ENCODE data around the gene CACNA1C.
A peak's percentile ranks its signal among the peaks of the same experiment; 100 is the strongest.

The CACNA1C gene

DNA sequence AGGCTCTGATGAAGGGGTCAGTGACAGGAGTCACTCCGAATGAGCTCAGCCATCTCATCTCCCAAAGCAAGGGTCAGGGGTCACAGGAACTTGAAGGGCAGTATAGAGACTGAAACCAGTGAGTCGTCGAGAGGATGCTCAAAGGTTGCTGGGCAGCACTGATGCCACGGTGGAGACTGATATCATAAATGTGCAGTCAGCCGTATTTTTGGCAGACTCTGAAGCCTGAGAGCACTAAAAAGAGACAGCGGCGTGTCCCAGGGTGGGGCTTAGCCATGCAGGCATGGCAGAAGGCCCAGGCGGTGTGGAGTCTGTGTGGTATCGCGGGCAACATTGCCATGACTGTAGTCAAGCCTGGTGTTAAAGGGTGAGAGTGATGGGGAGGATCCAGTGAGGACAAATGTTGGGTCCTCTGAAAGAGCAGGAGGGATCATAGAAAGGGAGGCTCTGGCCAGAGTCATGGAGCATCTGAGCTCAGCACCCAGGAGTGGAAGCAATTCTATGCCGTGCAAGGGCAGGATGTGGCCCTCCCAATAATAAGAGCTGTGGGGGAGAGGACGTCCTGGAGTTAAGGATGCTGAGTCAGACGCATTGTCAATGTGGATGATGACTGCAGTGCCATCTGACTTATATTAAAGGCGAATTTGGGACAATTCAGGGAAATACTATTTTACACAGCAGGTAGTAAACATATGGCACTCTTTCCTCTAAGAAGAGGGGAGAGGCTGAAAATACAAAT is 500.8 kb downstream of the CACNA1C start:
- no peak for DNase-seq (ENCODE audit: low read depth)
- H3K4me3 ChIP-seq (ENCODE audit: low read depth, low read length) = no peak overlapping the region

DNA sequence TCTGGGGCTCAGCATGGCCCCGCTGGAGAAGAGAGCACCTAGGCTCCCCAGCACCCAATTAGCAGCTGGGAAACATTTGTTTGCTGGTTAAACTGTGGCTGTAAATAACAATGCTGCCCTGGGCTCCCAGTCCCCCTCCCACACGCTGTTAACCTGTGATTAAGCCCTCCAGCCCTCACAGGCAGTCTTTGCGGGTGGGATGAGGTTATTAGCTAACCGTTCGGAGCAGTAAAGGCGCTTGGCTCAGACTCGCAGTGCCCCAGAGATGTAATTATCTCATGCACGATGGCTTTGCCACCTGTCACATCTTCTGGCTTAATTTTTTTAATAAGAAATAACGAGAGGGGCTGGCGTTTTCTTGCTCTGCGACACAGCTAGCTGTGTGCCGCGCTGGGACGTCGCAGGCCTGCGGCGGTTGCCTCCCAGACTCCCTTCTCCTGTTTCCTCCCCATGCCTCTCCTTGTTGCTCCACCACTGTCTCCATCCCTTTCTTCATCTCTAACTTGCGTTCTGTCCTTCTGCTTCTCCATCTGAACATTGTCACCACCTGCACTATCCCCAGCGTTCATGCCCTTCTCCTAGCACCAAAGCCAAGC is 502.8 kb downstream of the CACNA1C start:
- no peak for DNase-seq (ENCODE audit: low read depth)
- H3K4me3 ChIP-seq (ENCODE audit: low read depth, low read length) = no peak overlapping the region

DNA sequence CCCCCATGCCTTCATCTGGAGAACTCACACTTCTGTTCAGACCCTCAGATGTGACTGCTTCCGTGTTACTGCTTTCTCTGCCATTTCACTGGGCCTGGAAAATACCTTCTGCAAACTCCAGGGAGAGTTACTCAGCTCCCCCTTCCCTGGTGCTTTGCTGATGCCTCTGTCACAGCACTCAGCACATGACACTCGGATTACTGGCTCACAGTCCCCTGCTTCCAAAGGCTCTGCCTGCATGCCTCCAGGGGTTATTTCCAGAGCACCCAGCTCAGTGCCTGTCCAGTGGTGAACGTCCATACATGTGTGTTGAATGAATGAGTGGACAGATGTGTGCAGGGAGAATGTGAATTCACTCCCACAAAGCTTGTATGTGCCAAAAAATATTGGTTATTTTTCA is 504.8 kb downstream of the CACNA1C start:
- no peak for DNase-seq (ENCODE audit: low read depth)
- H3K4me3 ChIP-seq (ENCODE audit: low read depth, low read length) = no peak overlapping the region

DNA sequence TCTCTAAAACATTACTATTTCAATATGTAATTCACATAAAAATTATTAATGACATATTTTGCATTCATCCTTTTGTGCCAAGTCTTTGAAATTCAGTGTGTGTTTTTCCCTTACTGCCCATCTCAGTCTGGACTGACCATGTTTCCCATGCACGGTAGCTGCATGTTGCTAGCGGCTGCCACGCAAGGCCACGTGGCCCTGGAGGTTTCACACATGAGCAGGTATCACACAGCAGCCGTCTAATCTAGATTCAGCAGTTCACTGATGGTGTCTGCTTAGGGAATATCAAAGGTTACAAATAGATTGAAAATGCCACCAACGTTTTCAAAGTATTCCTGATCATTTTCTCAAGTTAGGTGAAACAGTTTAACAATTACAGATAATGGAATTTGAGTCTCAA is 507.1 kb downstream of the CACNA1C start:
- DNase-seq (ENCODE audit: low read depth) = no peak
- H3K4me3 ChIP-seq (ENCODE audit: low read depth, low read length) = no peak overlapping the region

DNA sequence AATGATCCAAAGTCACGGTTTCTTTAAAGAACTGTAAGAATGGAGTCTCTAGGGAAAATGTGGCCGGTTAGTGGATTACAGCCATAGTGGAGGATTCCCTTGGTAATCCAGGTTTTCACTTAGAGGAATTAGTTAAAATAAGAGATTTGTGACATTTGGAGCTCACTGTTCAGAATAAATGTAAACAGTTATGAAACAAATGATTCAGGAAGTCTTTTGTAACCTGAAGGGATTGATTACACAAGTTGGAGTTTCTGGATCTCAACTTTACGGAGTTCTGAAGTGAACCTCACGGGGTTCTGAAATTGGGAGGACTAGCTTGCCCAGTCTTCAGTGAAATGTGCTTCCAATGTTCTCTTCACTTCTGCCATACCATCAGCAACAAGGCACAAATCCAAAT is 507.6 kb downstream of the CACNA1C start:
- no peak overlapping the region for H3K4me3 ChIP-seq (ENCODE audit: low read depth, low read length)
- DNase-seq (ENCODE audit: low read depth) = no peak

DNA sequence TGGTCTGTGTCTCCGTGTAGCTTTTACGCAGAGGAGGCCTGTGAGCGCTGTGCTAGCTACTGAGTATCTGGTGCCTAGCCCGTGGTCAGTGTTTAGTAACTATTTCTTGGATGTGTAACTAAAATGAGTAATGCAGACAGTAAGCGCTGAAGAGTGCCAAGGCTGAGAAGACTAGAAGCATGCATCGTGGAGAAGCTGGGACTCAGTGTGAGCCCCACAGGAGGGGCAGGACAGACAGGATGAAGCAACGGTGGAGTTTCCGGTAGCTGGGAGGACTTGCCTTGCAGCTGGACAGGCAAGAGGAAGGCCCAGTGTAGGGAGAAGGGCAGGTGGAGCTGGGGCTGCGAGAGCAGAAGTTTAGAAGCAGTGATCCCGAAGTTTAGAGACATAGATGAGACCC is 508.6 kb downstream of the CACNA1C start:
- no peak for DNase-seq (ENCODE audit: low read depth)
- H3K4me3 ChIP-seq (ENCODE audit: low read depth, low read length) = no peak overlapping the region

DNA sequence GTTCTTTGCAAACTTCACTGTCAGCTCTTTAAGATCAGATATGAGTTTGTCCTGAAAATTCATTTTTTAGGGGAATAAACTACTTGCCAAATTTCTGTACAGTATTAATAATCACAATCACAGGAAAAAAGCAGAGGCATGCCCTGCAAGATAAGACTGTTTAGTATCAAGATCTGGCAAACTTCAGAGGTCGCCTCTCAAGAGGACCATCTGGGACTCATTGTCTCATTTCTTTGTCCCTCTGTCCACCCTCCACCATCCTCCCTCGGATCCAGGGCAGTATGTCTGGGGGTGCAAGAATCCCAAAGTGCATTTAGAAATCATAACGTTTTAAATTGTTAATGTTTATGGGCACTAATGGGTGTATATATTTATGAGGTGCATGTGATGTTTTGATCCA is 509.6 kb downstream of the CACNA1C start:
- no peak overlapping the region for H3K4me3 ChIP-seq (ENCODE audit: low read depth, low read length)
- no peak for DNase-seq (ENCODE audit: low read depth)

DNA sequence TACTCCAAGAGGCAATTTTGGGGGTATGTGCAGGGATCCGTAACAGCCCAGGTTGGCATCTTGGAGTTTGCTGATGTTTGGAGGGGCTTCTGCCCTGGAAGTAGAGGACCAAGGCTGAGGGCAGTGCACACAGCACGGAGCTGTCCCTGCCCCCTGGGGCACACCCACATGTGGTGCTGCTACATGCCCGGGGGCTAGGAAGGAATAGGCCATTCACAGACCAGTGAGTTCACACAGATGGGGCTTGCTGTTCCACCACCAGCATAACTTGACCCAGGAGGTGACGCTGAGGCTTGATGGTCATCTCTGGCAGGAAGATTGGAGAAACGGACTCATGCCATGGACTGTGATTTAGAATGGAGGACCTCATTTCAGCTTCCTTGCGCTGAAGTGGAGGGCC is 510.9 kb downstream of the CACNA1C start:
- no peak overlapping the region for H3K4me3 ChIP-seq (ENCODE audit: low read depth, low read length)
- DNase-seq (ENCODE audit: low read depth) = no peak

DNA sequence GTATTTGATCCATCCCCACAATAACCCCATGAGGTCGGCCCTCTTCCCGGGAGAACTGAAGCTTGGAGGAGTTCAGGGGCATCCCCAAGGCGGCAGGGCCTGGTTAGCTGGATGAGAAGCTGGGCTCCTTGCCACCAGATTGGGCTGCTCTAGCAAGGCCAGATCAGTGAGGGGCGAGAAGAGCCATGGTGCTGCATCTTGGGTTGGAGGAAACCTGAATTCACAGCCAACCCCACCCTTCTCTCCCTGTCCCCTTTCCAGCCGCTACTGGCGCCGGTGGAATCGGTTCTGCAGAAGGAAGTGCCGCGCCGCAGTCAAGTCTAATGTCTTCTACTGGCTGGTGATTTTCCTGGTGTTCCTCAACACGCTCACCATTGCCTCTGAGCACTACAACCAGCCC is 513.4 kb downstream of the CACNA1C start:
- H3K4me3 ChIP-seq (ENCODE audit: low read depth, low read length) = no peak overlapping the region
- no peak for DNase-seq (ENCODE audit: low read depth)

DNA sequence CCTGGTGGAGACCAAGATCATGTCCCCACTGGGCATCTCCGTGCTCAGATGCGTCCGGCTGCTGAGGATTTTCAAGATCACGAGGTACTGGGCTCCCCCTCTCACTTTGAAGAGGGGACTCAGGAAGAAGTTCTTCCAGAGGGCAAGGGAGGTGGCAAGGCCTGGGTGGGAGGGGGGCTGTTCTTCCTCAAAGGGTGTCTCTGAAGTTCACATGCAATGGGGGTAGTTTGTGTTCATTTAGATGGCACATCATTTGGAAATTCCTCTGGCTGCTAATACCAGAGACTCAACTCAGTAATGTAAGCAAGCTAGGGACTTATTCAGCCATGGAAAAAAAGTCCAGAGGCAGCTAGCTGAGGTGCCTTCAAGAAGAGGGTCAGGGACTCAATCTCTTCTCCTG is 514.9 kb downstream of the CACNA1C start:
- no peak for DNase-seq (ENCODE audit: low read depth)
- no peak overlapping the region for H3K4me3 ChIP-seq (ENCODE audit: low read depth, low read length)

DNA sequence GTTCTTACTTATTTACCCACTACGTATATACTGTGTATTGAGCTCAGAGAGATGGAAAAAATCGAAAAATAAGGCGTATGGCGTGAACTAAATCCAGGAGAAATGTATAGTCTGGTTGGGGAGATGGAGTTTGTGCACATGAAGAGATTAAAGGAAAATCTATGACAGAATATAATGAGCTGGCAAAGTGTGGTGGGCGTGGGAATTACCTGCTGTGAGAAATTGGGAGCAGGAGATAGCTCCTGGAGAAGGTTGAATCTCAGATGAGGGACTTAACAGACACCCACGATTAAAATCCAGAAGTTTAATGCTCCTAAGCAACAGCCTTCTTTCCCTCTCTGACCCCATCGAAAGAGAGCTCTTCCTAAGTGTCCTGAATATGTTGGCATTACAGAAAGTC is 517.8 kb downstream of the CACNA1C start:
- no peak for DNase-seq (ENCODE audit: low read depth)
- H3K4me3 ChIP-seq (ENCODE audit: low read depth, low read length) = no peak overlapping the region

DNA sequence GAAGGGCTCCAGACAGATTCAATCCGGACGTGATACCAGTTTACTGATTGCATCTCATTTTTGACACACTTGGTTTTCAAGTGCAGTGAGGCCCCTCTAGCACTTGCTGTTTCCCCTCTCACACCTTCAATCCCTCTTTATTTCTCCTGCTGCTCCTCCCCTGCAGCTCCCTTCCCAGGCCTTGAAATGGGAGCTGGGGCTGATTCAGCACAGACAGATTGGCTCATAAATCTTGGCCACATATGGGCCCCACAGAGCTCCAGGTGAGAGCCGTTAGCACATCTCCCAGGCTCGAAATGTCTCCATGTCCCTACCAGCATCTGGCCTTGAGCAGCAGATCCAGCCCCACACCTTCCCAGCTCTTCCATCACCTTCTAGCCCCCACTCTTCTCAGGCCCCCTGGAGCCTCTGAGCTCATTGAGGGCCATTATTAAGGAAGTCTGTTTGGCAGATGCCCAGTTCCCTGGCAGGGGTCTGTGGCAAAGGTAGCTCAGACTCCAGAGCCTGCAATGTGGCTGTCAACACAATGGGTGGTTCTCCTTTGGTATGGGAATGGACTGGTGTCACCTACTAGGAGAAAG is 521.7 kb downstream of the CACNA1C start:
- no peak for DNase-seq (ENCODE audit: low read depth)
- no peak overlapping the region for H3K4me3 ChIP-seq (ENCODE audit: low read depth, low read length)

DNA sequence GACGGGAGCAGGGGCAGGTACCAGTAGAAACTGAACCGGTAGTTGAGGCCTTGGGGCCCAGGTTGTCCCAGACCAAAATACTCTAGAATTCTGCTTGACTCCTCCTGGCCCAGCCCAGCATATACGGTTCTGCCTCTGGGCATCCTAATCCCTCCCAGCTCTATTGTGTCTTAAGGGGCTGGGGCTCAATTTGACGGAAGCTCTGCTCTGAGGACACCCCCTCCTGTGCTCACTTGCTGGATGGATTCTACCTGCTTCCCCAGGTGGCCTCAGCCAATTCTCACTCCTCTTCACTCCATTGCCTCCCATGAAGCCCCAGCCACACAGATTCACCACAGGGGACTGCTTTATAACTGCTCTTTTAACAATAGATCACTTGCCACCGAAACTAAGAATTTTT is 522.5 kb downstream of the CACNA1C start:
- no peak for DNase-seq (ENCODE audit: low read depth)
- no peak overlapping the region for H3K4me3 ChIP-seq (ENCODE audit: low read depth, low read length)

DNA sequence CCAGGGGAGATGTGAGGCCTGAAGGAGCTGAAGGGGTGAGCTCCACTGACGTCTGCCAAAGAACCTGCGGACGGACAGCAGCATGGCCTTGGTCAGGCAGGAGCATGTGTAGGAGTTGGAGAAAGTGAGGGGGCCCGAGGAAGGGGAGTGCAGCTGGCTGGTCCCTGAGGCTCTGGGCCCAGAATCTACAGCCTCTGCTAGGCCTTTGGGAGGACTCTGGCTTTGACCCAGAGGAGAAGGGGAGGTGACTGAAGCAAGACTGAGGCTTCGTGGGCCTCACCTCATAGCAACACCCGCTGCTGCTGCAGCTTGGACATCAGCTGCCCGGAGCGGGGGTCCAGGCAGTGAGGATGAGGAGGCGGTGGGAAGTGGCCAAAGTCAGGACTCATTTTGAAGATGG is 525.4 kb downstream of the CACNA1C start:
- no peak overlapping the region for H3K4me3 ChIP-seq (ENCODE audit: low read depth, low read length)
- no peak for DNase-seq (ENCODE audit: low read depth)

DNA sequence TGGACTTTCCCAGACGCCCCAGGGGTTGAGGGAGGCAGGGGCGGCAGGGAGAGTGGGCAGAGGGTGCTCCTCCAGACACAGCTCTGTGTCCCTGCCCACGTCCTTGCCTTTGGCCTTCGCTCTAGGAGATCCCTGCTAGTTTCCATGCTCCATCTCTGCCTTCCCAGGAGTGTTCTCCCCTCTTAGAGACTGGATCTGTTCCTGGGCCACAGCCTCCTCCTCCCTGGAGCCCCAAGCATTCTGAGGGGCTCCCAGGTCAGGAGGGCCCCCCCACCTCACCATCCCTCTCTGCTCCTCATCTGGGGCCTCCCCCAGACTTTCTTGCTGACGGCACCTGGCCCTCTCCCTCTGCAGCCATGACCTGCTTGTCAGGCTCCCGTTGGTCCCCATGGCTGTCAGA is 526.0 kb downstream of the CACNA1C start:
- H3K4me3 ChIP-seq (ENCODE audit: low read depth, low read length) = no peak overlapping the region
- no peak for DNase-seq (ENCODE audit: low read depth)

DNA sequence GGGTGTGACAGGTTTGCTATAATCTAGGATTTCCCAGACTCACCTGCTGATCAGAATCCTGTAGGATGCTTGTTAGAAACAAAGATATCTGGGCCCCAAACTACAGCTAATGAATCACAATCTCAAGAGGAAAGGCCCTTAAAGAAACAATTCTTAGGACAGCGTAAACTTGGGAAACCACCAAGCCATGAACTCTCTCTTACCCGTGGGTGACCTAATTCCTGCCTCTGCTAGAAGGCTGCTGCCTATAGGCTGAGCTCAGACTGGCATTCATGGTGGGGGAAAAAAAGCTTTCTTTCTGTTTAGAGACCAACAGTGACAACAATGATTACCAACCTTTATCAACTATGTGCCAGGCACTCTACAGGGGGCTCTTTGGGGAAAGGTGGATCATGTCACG is 528.0 kb downstream of the CACNA1C start:
- H3K4me3 ChIP-seq (ENCODE audit: low read depth, low read length) = no peak overlapping the region
- peak; percentile 14 for DNase-seq (ENCODE audit: low read depth)

DNA sequence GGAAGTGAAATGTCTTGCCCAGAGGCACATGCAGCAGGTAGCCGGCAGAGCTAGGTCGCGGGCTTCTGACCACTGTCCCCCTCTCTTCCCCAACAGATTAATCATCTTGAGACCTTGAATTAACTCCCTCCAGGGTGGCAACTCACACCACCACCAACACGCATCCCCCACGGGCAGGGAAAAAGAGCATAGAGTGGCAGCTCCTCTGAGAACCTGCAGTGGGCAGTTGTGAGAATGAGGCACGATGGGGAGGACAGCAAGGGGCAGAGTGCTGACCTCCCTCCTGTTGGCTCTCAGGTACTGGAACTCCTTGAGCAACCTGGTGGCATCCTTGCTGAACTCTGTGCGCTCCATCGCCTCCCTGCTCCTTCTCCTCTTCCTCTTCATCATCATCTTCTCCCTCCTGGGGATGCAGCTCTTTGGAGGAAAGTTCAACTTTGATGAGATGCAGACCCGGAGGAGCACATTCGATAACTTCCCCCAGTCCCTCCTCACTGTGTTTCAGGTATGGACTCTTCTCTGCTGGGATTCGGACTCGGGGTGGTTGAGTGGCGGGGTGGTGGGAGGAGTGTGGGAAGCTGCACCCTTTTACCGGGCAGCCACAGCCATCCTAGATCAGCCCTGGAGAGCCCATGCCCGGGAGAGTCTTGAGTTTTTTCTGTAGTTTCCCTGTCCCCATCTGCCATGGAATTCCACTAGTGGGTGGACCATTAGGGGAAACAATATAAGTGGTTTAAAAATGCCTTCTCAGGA is 528.7 kb downstream of the CACNA1C start:
- DNase-seq (ENCODE audit: low read depth) = no peak
- H3K4me3 ChIP-seq (ENCODE audit: low read depth, low read length) = no peak overlapping the region

DNA sequence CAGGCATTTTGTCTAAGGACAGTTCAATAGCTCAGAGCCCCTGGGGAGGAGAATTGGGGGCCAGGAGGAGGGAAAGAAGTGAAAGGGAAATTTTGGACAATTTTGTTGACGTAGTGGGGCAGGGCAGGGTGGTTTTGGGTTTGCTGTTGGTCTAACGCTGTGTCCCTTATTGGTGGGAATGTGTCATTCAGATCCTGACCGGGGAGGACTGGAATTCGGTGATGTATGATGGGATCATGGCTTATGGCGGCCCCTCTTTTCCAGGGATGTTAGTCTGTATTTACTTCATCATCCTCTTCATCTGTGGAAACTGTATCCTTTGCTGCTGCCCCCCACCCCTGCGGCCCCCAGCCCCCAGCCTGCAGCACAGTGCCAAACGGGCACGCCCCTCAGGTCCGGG is 529.8 kb downstream of the CACNA1C start:
- H3K4me3 ChIP-seq (ENCODE audit: low read depth, low read length) = no peak overlapping the region
- no peak for DNase-seq (ENCODE audit: low read depth)

DNA sequence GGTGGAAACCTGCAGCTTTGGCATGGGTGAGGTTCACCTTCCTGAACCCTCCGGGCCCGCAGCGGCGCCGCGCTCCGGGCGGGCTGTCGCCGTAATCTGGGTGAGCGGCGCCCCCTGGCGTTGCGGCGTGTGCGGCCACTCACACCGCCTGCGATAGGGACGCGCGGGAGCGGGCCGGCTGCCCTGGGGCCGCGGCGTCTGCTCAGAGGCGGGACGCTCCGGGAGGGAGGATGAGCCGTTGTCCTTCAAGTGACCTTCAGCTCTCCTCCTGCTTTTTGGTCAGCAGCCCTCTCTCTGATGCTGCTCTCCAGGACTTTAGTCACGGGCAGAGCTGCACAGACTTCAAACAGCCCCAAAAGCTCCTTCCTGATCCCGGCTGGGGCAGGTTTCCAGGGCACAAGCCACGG is 530.3 kb downstream of the CACNA1C start:
- no peak for DNase-seq (ENCODE audit: low read depth)
- no peak overlapping the region for H3K4me3 ChIP-seq (ENCODE audit: low read depth, low read length)

DNA sequence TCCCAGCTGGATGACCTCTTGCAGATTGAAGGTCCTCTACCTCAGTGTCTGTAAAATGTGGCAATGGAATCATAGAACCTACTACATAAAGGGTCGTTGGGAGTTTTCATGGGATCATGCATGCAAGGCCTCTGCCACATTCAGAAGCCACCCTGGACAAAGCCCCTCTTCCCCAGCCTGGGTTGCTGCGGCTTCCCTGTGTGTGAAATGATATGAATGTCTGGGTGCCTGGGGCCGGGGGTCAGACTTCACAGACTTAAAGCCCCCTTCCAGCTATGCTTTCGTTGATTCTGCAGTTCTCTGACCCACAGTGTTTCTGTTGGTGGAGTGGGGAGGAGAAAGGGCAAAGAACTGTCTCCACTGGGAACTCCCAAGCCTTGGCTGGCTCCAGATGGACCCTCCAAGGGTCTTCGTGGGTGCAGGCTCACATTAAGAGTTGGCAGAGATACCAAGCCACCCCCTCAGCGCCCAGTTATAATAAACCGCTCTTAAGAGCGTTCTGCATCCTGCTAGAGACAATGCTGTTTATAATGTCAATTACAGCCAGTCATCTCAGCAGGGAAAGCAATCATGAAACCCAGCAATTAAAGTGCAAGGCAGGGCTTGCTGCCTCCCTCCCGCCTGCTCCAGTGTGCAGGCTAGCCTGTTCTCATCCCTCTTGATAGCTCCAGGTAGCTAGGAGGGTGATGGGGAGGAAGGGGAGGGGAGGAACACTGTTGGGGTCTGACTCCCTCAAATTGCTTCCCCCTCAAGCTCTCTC is 531.0 kb downstream of the CACNA1C start:
- DNase-seq (ENCODE audit: low read depth) = no peak
- no peak overlapping the region for H3K4me3 ChIP-seq (ENCODE audit: low read depth, low read length)

Data from skeletal muscle cell (primary cell).